Measurements from ENCODE around the gene ZFPM1.
A peak's percentile ranks its signal among the peaks of the same experiment; 100 is the strongest.

The ZFPM1 gene

DNA sequence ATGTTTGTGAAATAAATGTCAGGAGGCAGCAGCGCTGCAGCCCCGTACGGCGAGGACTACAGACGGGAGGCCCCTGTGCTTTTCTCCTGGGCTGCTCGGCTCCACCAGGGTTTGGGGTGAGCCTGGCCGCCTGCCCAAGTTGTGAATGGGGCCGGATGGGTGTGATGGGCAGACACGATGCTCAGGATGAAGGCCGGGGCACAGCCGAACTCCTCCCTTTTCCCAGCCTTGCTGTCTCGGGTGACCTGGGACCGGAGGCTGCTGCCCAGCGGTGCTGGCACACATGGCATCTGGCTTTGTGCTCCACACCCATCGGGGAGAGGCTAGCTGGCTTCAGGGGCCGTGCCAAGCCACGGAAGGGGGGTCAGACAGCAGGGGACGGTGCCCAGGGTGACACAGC lies 34.2 kb upstream of the ZFPM1 start:
- no peak for DNase-seq

DNA sequence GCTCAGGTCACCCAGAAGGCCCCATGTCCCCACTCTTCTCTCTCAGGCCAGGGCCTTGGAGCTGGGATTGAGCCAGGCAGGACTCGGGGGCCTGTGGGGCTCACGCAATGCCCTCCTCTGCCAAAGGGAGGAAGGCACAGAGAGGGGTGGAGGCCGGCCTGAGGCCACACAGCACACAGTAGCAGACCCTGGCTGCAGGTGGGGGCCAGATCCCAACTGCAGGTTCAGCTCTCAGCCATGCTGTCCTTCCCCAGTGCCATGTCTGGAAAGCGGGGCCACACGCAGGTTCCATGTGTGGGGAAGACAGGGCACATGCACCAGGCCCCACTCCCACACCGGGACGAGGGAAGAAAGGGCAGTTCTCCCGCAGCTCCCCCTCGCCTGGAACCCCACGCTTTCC lies 33.3 kb upstream of the ZFPM1 start:
- no peak for DNase-seq

DNA sequence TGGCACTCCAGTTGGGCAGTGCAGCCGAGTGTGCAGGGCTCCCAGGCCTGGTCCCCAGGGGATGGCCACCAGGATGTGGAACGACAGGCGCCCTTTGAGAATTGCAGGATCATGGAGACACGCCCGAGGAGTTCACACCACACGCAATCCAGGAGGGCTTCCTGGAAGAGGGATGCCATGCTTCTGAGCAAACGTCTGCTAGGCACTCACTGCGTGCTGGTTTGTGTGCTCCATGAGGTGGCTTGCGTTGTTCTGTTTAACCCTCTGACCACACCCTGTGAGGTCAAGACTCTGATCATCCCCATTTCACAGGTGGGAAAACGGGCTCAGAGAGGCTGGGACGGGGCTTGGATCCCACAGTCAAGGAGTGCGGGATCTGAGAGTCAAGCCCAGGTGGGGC lies 32.6 kb upstream of the ZFPM1 start:
- DNase-seq, result no peak

DNA sequence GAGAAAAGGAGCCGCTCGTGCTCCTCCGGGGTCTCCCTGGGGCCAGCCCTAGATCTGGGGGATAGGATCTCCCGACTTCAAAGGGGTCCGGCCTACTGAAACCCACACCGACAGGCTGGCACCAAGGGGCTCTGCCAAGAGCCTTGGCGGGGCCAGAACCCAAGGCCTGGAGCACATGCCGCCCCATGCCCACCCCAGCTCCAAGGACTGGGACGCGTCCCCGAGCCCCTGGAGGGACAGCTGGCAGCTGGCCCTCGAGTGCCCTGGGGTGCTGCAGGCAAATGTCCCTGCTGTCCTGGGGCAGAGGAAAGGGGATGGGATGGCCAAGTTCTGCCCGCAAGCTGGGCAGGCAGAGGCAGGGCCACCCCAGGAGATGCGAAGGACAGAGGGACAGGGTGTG lies 31.8 kb upstream of the ZFPM1 start:
- no peak for DNase-seq

DNA sequence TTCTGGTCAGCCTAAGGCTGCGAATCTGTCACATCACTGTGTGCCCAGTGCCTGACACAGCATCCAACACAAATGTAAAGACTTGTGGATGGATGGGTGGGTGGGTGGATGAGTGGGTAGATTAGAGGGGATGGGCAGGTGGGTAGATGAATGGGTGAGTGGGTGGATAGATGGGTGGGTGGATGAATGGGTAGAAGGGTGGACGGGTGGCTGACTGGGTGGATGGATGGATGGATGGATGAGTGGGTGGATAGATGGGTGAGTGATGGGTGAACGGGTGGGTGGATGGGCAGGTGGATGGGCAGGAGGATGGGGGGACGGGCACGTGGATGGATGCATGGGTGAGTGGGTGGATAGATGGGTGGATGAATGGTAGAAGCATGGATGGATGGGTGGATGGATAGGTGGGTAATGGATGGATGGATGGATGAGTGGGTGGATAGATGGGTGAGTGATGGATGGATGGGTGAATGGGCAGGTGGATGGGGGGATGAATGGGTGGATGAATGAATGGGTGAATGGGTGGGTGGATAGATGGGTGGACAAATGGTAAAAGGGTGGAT lies 31.1 kb upstream of the ZFPM1 start:
- DNase-seq, result no peak

DNA sequence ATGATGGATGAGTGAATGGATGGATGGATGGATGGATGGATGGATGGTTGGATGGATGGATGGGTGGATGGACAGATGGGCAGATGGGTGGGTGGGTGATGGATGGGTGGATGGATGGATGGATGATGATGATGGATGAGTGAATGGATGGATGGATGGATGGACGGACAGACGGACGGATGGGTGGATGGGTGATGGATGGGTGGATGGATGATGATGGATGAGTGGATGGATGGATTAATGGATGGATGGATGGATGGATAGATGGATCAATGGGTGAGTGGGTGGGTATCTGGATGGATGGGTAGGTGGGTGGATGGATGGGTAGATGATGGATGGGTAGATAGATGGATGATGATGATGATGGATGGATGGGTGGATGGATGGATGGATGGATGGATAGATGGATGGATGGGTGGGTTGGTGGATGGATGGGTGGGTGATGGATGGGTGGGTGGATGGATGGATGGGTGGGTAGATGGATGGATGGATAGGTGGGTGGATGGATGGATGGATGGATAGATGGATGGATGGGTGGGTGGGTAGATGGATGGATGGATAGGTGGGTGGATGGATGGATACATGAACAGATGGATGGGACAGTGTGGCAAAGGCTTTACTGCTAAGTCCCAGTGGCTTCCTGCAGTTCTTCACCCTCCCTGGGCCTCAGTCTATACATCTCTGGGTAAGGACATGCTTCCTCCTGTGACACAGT lies 30.2 kb upstream of the ZFPM1 start:
- no peak for DNase-seq

DNA sequence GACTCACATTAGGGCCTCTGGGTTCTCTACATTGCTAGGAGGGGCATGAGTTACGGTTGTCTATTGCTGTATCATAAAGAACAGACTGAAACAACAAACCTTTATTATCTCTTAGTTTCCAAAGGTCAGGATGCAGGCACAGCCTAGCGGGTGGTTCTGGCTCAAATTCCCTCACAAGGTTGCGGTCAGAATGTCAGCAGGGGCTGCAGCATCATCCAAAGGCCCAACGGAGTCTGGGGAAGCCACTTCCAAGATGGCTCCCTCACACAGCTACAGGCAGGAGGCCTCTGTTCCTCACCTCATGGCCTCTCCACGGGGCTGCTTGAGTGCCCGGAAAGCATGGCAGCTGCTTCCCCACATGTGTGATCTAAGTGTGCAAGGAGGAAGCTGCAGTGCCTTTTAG lies 29.6 kb upstream of the ZFPM1 start:
- no peak for DNase-seq

DNA sequence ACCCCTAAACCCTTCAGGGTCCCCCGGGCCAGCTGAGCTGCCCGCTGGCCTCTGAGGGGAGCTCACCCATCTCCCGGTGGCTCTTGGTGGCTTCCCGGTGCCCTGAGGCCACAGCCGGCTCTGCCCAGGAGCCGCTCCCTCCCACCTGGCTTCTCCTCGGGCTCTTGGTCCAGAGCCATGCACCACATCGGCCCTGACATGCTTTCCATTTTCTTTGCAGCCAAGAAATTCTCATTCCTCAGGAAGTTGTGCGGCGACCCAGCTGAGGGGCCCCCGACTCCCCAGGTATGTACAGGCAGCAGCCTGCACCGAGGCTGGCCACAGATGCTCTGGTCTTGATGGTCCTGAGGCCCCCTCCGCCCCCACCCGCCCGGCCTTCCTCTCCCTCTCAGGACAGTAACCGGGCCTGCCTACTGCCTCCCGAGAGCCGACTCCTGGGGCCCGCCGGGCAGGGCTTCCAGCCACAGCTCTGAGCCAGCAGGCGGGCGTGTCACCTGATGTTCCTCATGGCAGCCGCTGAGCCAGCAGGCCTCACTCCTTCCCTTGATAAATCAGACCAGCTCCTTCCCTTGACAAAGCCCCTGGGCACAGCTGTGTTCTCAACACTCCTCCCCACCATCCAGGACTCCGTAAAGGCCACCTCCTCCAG lies 28.4 kb upstream of the ZFPM1 start:
- DNase-seq, result no peak

DNA sequence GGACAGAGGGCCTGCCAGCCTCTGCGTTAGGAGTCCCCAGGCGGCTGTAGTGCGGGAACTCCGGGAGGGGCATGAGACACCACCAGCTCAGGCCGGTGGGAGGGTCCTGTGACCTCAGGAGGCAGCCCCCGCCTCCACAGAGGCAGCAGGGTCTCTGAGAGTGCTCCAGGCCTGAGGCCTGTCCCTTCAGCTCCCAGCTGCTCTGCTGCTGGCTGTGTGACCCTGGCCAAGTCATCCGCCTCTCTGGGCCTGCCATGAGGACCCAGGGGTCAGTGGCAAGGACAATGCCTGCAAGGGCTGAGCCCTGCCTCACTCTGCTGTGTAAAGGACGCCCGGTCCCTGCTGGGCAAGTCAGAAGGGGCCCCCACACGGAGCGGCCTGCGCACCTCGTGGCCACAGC lies 27.1 kb upstream of the ZFPM1 start:
- DNase-seq, result no peak

DNA sequence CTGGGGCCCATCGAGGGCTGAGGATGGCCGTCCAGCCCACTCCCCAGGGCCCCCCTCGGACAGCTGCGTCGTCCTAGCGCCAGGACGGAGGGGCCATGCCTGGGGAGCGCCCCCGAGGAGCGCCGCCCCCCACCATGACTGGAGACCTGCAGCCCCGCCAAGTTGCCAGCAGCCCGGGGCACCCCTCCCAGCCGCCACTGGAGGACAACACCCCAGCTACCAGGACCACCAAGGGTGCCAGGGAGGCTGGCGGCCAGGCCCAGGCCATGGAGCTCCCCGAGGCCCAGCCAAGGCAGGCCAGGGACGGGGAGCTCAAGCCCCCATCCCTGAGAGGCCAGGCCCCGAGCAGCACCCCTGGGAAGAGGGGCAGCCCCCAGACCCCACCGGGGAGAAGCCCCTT lies 25.7 kb upstream of the ZFPM1 start:
- no peak for DNase-seq

DNA sequence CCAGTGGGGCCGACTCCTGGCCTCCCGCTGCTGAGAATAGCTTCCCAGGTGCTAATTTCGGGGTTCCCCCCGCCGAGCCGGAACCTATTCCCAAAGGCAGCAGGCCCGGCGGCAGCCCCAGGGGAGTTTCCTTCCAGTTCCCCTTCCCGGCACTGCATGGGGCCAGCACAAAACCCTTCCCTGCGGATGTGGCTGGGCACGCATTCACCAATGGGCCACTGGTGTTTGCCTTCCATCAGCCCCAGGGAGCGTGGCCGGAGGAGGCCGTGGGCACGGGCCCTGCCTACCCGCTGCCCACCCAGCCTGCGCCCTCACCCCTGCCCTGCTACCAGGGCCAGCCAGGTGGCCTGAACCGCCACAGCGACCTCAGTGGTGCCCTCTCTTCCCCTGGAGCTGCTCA lies 24.9 kb upstream of the ZFPM1 start:
- DNase-seq, result no peak

DNA sequence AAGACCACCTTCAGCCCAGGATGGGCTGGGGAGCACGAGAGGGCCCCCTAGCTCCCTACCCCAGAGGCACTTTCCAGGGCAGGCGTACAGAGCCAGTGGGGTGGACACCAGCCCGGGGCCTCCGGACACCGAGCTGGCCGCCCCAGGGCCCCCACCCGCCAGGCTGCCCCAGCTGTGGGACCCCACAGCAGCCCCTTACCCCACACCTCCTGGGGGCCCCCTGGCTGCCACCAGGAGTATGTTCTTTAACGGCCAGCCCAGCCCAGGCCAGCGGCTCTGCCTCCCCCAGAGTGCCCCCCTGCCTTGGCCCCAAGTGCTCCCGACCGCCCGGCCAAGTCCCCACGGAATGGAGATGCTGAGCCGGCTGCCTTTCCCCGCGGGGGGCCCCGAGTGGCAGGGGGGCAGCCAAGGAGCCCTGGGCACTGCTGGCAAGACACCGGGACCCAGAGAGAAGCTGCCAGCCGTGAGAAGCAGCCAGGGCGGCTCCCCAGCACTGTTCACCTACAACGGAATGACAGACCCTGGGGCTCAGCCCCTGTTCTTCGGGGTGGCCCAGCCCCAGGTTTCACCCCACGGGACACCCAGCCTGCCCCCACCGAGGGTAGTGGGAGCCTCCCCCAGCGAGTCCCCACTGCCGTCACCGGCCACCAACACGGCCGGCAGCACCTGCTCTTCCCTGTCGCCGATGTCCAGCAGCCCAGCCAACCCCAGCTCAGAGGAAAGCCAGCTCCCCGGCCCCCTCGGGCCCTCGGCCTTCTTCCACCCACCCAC lies 24.3 kb upstream of the ZFPM1 start:
- no peak for DNase-seq

DNA sequence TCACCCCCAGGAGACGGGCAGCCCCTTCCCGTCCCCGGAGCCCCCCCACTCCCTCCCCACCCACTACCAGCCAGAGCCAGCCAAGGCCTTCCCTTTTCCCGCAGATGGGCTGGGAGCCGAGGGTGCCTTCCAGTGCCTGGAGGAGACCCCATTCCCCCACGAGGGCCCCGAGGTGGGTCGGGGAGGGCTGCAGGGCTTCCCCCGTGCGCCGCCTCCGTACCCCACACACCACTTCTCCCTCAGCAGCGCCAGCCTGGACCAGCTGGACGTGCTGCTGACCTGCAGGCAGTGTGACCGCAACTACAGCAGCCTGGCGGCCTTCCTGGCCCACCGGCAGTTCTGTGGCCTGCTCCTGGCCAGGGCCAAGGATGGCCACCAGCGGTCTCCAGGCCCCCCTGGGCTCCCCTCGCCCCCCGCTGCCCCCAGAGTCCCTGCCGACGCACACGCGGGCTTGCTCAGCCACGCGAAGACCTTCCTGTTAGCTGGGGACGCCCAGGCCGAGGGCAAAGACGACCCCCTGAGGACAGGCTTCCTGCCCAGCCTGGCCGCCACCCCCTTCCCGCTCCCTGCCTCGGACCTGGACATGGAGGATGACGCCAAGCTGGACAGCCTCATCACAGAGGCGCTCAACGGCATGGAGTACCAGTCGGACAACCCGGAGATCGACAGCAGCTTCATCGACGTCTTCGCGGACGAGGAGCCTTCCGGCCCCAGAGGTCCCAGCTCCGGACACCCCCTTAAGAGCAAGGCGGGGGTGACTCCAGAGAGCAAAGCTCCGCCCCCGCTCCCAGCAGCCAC lies 23.5 kb upstream of the ZFPM1 start:
- no peak for DNase-seq

DNA sequence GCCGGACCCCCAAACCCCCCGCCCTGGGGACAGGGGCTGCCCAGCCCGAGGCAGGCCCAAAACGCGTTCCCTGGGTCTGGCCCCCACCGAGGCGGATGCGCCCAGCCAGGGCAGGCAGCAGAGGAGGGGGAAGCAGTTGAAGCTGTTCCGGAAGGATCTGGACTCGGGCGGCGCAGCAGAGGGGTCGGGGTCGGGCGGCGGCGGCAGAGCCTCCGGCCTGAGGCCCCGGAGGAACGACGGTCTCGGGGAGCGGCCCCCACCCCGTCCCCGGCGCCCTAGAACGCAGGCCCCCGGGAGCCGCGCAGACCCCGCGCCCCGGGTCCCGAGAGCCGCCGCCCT lies 22.9 kb upstream of the ZFPM1 start:
- DNase-seq, result no peak

DNA sequence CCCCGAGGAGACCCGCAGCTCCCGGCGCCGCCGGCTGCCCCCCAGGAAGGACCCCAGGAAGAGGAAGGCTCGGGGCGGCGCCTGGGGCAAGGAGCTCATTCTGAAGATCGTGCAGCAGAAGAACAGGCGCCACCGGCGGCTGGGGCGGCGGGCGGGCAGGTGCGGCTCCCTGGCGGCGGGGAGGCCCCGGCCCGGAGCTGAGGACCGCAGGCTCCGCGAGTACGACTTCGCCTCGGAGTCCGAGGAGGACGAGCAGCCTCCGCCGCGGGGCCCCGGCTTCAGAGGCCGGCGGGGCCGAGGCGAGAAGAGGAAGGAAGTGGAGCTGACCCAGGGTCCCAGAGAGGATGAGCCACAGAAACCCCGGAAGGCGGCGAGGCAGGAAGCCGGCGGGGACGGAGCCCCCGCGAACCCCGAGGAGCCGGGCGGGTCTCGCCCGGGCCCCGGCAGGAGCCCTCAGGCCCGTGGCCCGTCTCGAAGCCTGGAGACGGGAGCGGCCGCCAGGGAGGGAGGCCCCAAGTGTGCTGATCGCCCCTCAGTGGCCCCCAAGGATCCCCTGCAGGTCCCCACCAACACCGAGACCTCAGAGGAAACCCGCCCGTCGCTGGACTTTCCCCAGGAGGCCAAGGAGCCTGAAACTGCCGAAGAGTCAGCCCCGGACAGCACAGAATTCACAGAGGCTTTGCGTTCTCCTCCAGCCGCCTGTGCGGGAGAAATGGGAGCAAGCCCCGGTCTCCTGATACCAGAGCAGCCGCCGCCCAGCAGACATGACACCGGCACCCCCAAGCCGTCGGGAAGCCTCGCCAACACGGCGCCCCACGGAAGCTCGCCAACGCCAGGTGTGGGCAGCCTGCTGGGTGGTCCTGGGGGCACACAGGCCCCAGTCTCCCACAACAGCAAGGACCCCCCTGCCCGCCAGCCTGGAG lies 22.3 kb upstream of the ZFPM1 start:
- DNase-seq, result peak; percentile 22

DNA sequence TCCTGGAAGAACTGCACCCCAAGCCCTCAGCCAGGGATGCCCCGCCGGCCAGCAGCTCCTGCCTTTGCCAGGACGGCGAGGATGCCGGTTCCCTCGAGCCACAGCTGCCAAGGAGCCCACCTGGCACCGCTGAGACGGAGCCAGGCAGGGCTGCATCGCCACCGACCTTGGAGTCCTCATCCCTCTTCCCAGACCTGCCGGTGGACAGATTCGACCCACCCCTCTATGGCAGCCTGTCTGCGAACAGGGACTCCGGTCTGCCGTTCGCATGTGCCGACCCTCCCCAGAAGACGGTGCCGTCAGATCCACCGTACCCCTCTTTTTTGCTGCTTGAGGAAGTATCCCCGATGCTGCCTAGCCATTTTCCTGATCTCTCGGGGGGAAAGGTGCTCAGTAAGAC lies 21.4 kb upstream of the ZFPM1 start:
- DNase-seq, result no peak

DNA sequence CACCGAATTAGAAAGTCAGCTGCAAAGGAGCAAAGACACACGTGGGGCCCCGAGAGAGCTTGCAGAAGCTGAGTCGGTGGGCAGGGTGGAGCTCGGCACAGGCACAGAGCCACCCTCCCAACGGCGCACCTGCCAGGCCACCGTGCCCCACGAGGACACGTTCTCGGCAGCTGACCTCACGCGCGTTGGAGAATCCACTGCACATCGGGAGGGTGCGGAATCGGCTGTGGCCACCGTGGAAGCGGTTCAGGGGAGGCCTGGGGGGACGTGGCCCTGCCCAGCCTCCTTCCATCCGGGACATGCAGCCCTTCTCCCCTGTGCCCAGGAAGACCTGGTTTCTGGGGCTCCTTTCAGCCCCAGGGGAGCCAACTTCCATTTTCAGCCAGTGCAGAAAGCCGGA lies 20.9 kb upstream of the ZFPM1 start:
- no peak for DNase-seq

DNA sequence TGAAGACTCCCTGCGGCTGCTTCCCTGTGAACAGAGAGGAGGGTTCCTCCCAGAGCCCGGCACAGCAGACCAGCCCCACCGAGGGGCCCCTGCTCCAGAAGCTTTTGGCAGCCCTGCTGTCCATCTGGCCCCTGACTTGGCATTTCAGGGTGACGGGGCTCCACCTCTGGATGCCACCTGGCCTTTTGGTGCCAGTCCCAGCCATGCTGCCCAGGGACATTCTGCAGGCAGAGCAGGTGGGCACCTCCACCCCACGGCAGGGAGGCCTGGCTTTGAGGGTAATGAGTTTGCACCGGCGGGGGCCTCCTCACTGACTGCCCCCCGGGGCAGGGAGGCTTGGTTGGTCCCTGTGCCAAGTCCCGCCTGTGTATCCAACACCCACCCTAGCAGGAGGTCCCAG lies 20.3 kb upstream of the ZFPM1 start:
- DNase-seq, result no peak

DNA sequence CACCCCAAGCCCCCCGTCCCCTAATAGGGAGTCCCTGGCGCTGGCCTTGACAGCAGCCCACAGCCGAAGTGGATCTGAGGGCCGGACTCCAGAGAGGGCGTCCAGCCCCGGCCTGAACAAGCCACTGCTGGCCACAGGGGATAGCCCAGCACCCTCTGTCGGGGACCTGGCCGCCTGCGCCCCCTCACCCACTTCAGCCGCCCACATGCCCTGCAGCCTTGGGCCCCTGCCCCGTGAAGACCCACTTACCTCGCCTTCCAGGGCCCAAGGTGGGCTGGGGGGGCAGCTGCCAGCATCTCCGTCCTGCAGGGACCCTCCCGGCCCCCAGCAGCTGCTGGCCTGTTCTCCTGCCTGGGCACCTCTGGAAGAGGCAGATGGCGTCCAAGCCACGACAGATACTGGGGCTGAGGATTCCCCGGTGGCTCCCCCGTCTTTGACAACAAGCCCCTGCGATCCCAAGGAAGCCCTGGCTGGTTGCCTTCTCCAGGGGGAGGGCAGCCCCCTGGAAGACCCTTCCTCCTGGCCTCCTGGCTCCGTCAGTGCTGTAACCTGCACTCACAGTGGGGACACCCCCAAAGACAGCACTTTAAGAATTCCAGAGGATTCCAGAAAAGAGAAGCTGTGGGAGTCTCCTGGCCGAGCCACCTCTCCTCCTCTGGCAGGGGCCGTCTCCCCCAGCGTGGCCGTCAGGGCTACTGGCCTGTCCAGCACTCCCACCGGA lies 19.3 kb upstream of the ZFPM1 start:
- no peak for DNase-seq

DNA sequence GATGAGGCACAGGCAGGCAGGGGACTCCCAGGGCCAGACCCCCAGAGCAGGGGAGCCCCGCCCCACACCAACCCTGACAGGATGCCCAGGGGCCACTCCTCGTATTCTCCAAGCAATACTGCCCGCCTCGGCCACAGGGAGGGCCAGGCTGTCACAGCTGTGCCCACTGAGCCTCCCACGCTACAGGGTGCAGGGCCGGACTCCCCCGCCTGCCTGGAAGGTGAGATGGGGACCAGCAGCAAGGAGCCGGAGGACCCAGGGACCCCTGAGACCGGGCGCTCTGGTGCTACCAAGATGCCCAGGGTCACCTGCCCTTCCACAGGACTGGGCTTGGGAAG lies 18.8 kb upstream of the ZFPM1 start:
- DNase-seq, result no peak

DNA sequence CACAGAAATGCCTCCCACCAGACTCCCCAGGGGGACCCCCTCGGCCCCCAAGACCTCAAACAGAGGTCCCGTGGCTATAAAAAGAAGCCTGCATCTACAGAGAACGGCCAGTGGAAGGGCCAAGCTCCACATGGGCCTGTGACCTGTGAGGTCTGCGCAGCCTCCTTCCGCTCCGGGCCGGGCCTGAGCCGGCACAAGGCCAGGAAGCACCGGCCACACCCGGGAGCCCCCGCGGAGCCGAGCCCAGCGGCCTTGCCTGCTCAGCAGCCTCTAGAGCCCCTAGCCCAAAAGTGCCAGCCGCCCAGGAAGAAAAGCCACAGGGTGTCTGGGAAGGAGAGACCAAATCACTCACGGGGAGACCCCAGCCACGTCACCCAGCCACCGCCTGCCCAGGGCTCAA lies 18.3 kb upstream of the ZFPM1 start:
- no peak for DNase-seq

Measured in fibroblast of skin of right quadriceps (primary cell).